Measurements from ENCODE around the gene PCYOX1L. TPM values are rescaled to one million over a fixed set of nuclear protein-coding genes. Genes with fewer than 3 reads are reported as not detected.

Gene PCYOX1L
- polyA plus RNA-seq, 4 donors: 1.3 to 53.2 (median 4.5) TPM

GRCh38 chr5:149379818-149380374 lies 22.1 kb downstream of the PCYOX1L start:
- H3K27me3 ChIP-seq (ENCODE audit: control insufficient read depth in 3 of 3, insufficient read depth in 3 of 3, low read length in 3 of 3): peaks cover 0 to 3% (median 0%) of the 10 kb centered on the region in 3 donors
- H3K36me3 ChIP-seq (ENCODE audit: control insufficient read depth in 3 of 3, insufficient read depth in 2 of 3, low read depth in 1 of 3, low read length in 3 of 3): peaks cover 0 to 4% (median 0%) of the 10 kb centered on the region in 3 donors
- H3K27ac ChIP-seq (ENCODE audit: low read depth in 1 of 3, low read length in 2 of 3): peak overlapping the region in 2 of 3 donors; percentile 76 to 78
- 77 to 95% (median 92%) methylated on average over 5 of the region's 5 CpGs for WGBS, 3 donors
- peaks cover 0 to 6% (median 0%) of the 10 kb centered on the region in 3 donors for H3K4me1 ChIP-seq (ENCODE audit: control insufficient read depth in 3 of 3, insufficient read depth in 2 of 3, low read depth in 1 of 3, low read length in 2 of 3)
- no peaks in the 10 kb centered on the region for H3K9me3 ChIP-seq (ENCODE audit: control insufficient read depth in 2 of 2, insufficient read depth in 1 of 2, low read depth in 1 of 2, low read length in 1 of 2)
- H3K4me3 ChIP-seq (ENCODE audit: low read depth in 1 of 3, low read length in 3 of 3): no peak overlapping the region
- FAIRE-seq: no peak
- no peak for DNase-seq

GRCh38 chr5:149380466-149381121 lies 22.7 kb downstream of the PCYOX1L start:
- peaks cover 0 to 10% (median 0%) of the 10 kb centered on the region in 3 donors for H3K4me1 ChIP-seq (ENCODE audit: control insufficient read depth in 3 of 3, insufficient read depth in 2 of 3, low read depth in 1 of 3, low read length in 2 of 3)
- no peak overlapping the region for H3K4me3 ChIP-seq (ENCODE audit: low read depth in 1 of 3, low read length in 3 of 3)
- WGBS, 3 donors: 68 to 81% (median 78%) methylated on average over 16 of the region's 16 CpGs
- no peaks in the 10 kb centered on the region for H3K9me3 ChIP-seq (ENCODE audit: control insufficient read depth in 2 of 2, insufficient read depth in 1 of 2, low read depth in 1 of 2, low read length in 1 of 2)
- H3K27ac ChIP-seq (ENCODE audit: low read depth in 1 of 3, low read length in 2 of 3): peak overlapping the region in 2 of 3 donors; percentile 78 to 80
- no peak for FAIRE-seq
- peaks cover 0 to 4% (median 0%) of the 10 kb centered on the region in 3 donors for H3K36me3 ChIP-seq (ENCODE audit: control insufficient read depth in 3 of 3, insufficient read depth in 2 of 3, low read depth in 1 of 3, low read length in 3 of 3)
- DNase-seq: no peak
- H3K27me3 ChIP-seq (ENCODE audit: control insufficient read depth in 3 of 3, insufficient read depth in 3 of 3, low read length in 3 of 3): peaks cover 0 to 3% (median 0%) of the 10 kb centered on the region in 3 donors

DNA sequence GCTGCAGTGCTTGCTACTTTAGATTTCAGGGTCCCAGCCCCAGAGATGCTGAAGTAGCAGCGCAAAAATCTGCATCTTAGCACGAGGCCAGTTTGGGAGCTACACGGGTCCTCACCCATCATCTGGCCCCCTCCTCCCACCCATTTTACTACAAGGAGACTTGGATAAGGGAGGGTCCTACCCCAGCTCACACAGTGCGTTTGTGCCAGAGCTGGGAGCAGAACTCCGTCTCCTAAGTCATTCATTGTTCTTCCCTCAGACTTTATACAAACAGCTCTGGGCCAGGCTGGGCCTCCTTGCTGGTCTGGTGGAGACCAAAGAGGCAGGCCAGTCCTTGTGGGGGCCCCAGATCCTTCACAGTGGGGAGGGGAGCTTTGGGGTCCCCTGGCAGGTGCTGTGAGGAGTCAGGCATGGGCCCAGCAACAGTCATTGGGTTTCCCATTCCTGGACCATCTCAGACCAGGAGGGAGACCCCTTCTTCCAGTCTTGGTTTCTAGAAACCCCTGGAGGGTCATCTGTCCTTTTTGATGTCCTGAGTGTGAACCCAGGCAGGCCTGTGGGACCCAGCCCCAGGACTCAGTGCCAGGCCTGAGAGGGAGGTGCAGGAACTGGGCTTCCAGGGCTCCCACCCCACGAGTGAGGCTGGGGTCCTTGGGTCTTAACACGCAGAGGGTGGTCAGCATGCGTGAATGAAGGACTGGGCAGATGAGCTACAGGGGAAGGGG lies 23.6 kb downstream of the PCYOX1L start:
- Histone ChIP-seq H3K27me3 (ENCODE audit: control insufficient read depth in 3 of 3, insufficient read depth in 3 of 3, low read length in 3 of 3) (peaks cover 0 to 3% (median 0%) of the 10 kb centered on the region in 3 donors), H3K36me3 (ENCODE audit: control insufficient read depth in 3 of 3, insufficient read depth in 2 of 3, low read depth in 1 of 3, low read length in 3 of 3) (peaks cover 0 to 4% (median 0%) of the 10 kb centered on the region in 3 donors), H3K4me1 (ENCODE audit: control insufficient read depth in 3 of 3, insufficient read depth in 2 of 3, low read depth in 1 of 3, low read length in 2 of 3) (peaks cover 0 to 18% (median 0%) of the 10 kb centered on the region in 3 donors), H3K27ac (ENCODE audit: low read depth in 1 of 3, low read length in 2 of 3) (peak overlapping the region in 2 of 3 donors; percentile 68 to 78), H3K4me3 (ENCODE audit: low read depth in 1 of 3, low read length in 3 of 3) (no peak overlapping the region), H3K9me3 (ENCODE audit: control insufficient read depth in 2 of 2, insufficient read depth in 1 of 2, low read depth in 1 of 2, low read length in 1 of 2) (no peaks in the 10 kb centered on the region)
- FAIRE-seq: no peak
- 51 to 57% (median 56%) methylated on average over 8 of the region's 8 CpGs for WGBS, 3 donors
- DNase-seq: no peak

DNA sequence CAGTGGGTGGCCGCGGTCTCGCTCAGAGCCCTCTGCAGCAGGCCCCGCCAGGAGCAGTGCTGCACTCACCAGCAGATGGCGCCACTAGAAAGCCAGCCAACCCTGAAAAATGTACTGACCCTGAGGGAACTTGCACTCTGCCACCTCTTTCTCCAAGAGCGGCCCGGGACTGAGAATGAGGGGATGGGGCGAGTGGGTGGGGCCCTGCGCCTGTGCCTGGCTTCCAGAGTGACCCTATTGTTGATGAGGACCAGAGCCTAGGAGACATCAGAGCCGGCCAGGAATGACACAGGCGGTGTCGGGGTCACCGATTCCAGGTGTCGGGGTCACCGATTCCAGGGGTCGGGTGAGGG lies 24.1 kb downstream of the PCYOX1L start:
- DNase-seq (peak; percentile 60 to 82), FAIRE-seq (no peak)
- WGBS, 3 donors: 34 to 37% (median 36%) methylated on average over 16 of the region's 16 CpGs
- peaks cover 0 to 3% (median 0%) of the 10 kb centered on the region in 3 donors for H3K27me3 ChIP-seq (ENCODE audit: control insufficient read depth in 3 of 3, insufficient read depth in 3 of 3, low read length in 3 of 3)
- H3K4me3 ChIP-seq (ENCODE audit: low read depth in 1 of 3, low read length in 3 of 3): no peak overlapping the region
- peak overlapping the region in 2 of 3 donors; percentile 68 to 86 for H3K27ac ChIP-seq (ENCODE audit: low read depth in 1 of 3, low read length in 2 of 3)
- H3K9me3 ChIP-seq (ENCODE audit: control insufficient read depth in 2 of 2, insufficient read depth in 1 of 2, low read depth in 1 of 2, low read length in 1 of 2): no peaks in the 10 kb centered on the region
- peaks cover 0 to 19% (median 0%) of the 10 kb centered on the region in 3 donors for H3K4me1 ChIP-seq (ENCODE audit: control insufficient read depth in 3 of 3, insufficient read depth in 2 of 3, low read depth in 1 of 3, low read length in 2 of 3)
- no peaks in the 10 kb centered on the region for H3K36me3 ChIP-seq (ENCODE audit: control insufficient read depth in 3 of 3, insufficient read depth in 2 of 3, low read depth in 1 of 3, low read length in 3 of 3)

- FAIRE-seq: no peak
- Histone ChIP-seq H3K4me3 (ENCODE audit: low read depth in 1 of 3, low read length in 3 of 3) (no peak overlapping the region), H3K27me3 (ENCODE audit: control insufficient read depth in 3 of 3, insufficient read depth in 3 of 3, low read length in 3 of 3) (peaks cover 0 to 3% (median 0%) of the 10 kb centered on the region in 3 donors), H3K27ac (ENCODE audit: low read depth in 1 of 3, low read length in 2 of 3) (peak overlapping the region in 2 of 3 donors; percentile 53 to 86), H3K4me1 (ENCODE audit: control insufficient read depth in 3 of 3, insufficient read depth in 2 of 3, low read depth in 1 of 3, low read length in 2 of 3) (peaks cover 0 to 20% (median 0%) of the 10 kb centered on the region in 3 donors), H3K9me3 (ENCODE audit: control insufficient read depth in 2 of 2, insufficient read depth in 1 of 2, low read depth in 1 of 2, low read length in 1 of 2) (no peaks in the 10 kb centered on the region), H3K36me3 (ENCODE audit: control insufficient read depth in 3 of 3, insufficient read depth in 2 of 3, low read depth in 1 of 3, low read length in 3 of 3) (no peaks in the 10 kb centered on the region)
- DNase-seq: no peak
- WGBS, 3 donors: 76 to 81% (median 81%) methylated on average over 12 of the region's 12 CpGs
Observed at GRCh38 chr5:149382517-149383220, 24.8 kb downstream of the PCYOX1L start.

DNA sequence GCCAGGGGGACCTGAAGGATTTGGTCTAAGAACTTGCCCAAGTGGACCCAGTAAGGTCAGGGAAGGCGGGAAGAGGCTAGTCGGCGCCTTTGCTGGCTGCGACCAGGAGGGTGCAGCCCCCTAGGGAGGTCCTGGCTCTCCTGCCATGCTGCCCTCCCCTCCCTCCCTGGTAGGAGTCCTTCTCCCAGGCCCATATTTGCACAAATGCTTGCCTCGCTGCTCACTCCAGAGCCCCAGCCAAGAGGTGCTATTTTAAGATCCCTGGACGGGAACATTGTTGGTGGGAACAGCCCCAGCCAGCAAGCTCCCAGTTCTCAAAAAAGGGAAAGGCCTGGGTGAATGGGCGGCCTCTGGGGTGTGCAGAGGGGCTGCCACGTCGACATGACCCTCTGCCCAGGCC lies 25.6 kb downstream of the PCYOX1L start:
- FAIRE-seq: no peak
- peak overlapping the region in 2 of 3 donors; percentile 53 to 86 for H3K27ac ChIP-seq (ENCODE audit: low read depth in 1 of 3, low read length in 2 of 3)
- H3K4me1 ChIP-seq (ENCODE audit: control insufficient read depth in 3 of 3, insufficient read depth in 2 of 3, low read depth in 1 of 3, low read length in 2 of 3): peaks cover 0 to 23% (median 0%) of the 10 kb centered on the region in 3 donors

DNA sequence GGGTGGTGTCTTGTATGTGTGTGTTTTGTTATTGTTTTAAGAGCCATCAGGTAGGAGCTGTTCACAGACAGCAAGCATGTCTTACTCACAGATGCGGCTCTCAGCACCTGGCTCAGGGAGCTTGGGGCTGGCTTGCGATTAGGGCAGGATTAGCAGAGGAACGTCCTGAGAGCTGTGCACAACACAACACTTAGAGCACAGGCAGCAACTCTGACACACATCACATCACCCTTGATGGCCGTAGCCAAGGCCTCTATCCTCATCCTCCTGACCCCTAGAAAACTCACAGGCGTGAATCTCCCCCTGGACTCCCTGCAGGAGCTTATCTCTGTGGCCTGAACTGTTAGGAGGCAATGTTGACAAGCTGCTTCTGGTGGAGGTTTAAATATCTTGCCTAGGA lies 28.3 kb downstream of the PCYOX1L start:
- Histone ChIP-seq H3K36me3 (ENCODE audit: control insufficient read depth in 3 of 3, insufficient read depth in 2 of 3, low read depth in 1 of 3, low read length in 3 of 3) (no peaks in the 10 kb centered on the region), H3K4me1 (ENCODE audit: control insufficient read depth in 3 of 3, insufficient read depth in 2 of 3, low read depth in 1 of 3, low read length in 2 of 3) (peaks cover 0 to 20% (median 0%) of the 10 kb centered on the region in 3 donors), H3K4me3 (ENCODE audit: low read depth in 1 of 3, low read length in 3 of 3) (no peak overlapping the region), H3K27me3 (ENCODE audit: control insufficient read depth in 3 of 3, insufficient read depth in 3 of 3, low read length in 3 of 3) (no peaks in the 10 kb centered on the region), H3K27ac (ENCODE audit: low read depth in 1 of 3, low read length in 2 of 3) (peak overlapping the region in 2 of 3 donors; percentile 57 to 87), H3K9me3 (ENCODE audit: control insufficient read depth in 2 of 2, insufficient read depth in 1 of 2, low read depth in 1 of 2, low read length in 1 of 2) (peaks cover 0 to 2% of the 10 kb centered on the region in 2 donors)
- DNase-seq: no peak
- no peak for FAIRE-seq
- WGBS, 3 donors: 70 to 77% (median 73%) methylated on average over 5 of the region's 5 CpGs

More for the DNA sequence above, 25.6 kb downstream of the PCYOX1L start:
- peaks cover 0 to under 1% of the 10 kb centered on the region in 2 donors for H3K9me3 ChIP-seq (ENCODE audit: control insufficient read depth in 2 of 2, insufficient read depth in 1 of 2, low read depth in 1 of 2, low read length in 1 of 2)
- H3K27me3 ChIP-seq (ENCODE audit: control insufficient read depth in 3 of 3, insufficient read depth in 3 of 3, low read length in 3 of 3): peaks cover 0 to 3% (median 0%) of the 10 kb centered on the region in 3 donors
- H3K4me3 ChIP-seq (ENCODE audit: low read depth in 1 of 3, low read length in 3 of 3): no peak overlapping the region
- no peak for DNase-seq
- 73 to 93% (median 88%) methylated on average over 9 of the region's 9 CpGs for WGBS, 3 donors
- H3K36me3 ChIP-seq (ENCODE audit: control insufficient read depth in 3 of 3, insufficient read depth in 2 of 3, low read depth in 1 of 3, low read length in 3 of 3): no peaks in the 10 kb centered on the region

All from small intestine (tissue), 7 donors.